Activated CD4-positive, CD25-positive, alpha-beta regulatory T cell treated with anti-CD3 and anti-CD28 coated beads, Interleukin-2, amount 50 U/mL, for 16 hours (primary cell): Measurements from ENCODE around the gene ZNF8.
"Not testable (repeated sequence)": the region's sequence is repeated elsewhere in the genome, so short reads cannot be mapped to it uniquely, and the experiment has no call there.

Experiments used
- DNase-seq: peaks from one replicate; pipeline ENCODE4 v3.0.0-alpha.2; 2020; ENCODE audit warnings: low read depth, low spot score

ZNF8 gene

GRCh38 chr19:58336216-58336615, 57.5 kb downstream of the ZNF8 start:
- no peak for DNase-seq

DNA sequence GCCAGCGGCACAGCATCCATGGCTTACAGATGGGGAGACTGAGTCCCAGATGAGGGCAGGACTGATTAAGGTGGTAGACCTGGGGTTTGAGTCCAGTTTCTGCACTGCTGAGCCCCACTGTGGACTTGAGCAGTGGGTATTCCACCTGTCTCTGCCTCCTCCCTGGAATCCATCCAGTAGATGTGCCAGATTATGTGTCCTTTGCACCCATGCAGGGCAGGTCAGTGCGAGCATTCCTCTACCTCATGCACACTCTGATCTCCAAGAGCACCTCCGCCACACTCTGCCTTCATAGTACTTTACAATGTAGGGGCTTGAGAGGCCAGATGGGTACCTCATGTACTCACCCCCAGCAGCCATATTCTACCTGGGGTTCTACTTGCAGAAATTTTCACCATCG, 58.1 kb downstream of the ZNF8 start:
- DNase-seq = no peak

DNA sequence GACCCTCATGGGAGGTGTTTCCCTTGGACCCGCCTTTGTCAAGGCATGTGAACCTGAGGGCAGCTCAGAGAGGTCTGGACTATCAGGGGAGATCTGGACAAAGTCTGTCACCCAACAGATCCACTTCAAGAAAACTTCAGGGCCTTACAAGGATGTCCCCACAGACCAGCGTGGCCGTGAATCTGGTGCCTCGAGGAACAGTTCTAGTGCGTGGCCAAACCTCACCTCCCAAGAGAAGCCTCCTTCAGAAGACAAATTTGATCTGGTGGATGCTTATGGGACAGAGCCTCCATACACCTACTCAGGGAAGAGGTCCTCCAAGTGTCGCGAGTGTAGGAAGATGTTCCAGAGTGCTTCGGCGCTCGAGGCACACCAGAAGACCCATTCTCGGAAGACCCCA, 59.6 kb downstream of the ZNF8 start:
- DNase-seq = no peak

- no peak for DNase-seq
These were observed 60.2 kb downstream of the ZNF8 start for GRCh38 chr19:58338825-58339558.

DNA sequence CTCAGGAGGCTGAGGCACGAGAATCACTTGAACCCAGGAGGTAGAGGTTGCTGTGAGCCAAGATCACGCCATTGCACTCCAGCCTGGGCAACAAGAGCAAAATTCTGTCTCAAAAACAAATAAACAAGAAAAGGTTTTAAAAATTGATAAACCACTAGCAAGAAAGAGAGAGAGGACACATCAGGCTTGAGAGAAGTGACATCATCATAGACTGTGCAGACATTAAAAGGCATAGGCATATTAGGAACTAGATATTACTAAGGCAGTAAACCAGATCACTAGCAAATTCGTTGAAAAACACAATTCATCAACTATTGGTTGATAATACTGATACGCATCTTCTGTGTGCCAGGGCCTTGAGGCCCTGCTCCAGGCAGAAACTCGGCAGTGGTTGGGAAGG, 66.8 kb downstream of the ZNF8 start:
- no peak for DNase-seq

DNA sequence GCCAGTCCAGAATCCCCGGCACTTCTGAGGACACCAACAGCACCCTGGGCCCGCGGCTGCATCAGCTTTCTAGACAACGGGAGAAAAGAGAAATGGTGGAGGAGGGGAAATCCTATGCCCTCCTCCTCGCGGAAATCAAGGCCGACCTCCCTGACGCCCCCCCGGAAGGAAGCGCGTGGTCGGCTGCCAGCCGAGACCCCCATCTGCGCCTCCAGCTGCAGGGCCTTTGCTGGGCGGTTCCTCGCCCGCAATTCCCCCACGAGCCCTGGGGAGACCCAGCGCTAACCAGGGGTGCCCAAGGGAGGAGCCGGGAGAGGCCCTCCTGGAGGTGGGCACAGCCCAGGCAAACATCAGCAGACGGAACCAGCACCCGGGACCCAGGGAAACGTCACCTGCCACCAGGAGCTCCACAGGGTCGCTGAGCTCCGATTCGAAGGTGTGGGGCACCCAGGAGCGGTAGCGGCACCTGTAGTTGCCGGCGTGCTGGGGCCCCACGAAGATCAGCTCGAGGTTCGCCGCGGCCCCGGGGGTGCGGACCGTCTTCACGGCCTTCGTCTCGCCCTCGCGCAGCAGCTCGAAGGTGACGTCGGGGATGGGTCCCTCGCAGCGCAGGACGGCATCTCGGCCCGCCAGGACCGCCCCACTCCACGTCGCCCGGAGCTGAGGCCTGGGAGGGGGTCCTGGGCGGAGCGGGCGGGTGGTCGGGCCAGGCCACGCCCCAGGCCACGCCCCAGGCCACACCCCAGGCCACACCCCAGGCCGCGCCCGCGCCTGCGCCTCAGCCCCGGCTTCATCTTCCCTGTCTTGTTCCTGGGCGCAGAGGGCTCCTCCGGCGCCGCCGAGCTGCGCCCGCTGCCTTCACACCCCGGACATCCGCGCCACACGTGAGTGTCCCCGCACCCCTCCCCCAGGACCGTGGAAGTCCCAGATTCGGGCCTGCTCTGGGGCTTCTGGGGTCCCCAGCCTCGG, 68.5 kb downstream of the ZNF8 start:
- no peak for DNase-seq

- not testable (repeated sequence) for DNase-seq
These were observed 69.3 kb downstream of the ZNF8 start for GRCh38 chr19:58348080-58348479.

- DNase-seq = no peak
These were observed 70.8 kb downstream of the ZNF8 start for GRCh38 chr19:58349590-58349989.

DNA sequence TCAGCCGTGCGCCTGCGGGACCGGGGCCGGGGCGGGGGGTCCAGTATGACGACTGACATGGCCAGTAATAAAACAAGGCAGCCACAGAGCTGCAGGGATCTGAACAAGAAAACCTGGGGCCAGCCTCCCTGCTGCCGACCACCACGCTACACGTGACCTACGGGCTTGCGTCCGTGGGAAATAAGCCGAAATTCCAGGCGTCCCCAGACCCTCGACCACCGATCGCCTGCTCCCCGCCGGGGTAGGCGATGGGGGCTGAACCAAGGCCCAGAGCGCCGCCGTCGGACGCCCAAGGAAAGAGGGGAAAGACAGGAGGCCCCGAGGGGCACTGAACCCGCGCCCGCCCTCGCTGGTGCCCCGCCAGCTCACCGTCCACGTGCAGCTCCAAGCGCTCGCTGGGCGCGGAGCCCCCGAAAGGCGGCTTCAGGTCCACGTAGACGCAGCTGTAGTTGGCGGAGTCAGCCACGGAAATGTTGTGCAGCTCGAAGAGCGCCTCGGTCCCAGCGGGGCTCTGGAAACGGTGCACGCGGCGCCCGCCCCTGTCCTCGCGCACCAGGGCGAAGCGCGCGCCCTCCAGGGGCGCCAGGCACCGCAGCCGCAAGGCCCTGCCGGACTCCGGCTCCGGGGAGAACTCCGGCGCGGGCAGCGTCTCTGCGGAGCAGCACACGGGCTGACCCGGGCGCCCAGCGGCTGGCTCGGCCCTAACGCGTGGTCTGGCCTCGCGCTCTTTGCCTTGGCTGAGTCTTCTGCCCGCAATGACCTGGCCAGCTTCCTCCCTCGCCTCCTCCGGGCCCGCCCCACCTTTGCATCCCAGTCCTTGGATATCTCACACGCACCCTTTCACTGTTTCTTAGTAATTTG, 71.5 kb downstream of the ZNF8 start:
- DNase-seq = no peak

GRCh38 chr19:58350871-58351557, 72.3 kb downstream of the ZNF8 start:
- DNase-seq = no peak

DNA sequence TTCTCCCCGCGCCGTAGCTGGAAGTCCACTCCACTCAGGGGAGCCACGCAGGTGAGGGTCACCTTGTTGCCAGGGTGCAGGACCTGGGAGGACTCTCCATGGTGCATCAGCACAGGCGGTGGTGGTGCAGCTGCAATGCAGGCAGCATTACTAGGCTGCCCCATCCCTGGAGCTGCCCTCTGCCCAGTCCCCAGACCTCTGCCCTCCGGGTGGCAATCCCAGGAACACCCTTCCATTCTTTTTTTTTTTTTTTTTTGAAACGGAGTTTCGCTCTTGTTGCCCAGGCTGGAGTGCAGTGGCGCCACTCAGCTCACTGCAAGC, 72.8 kb downstream of the ZNF8 start:
- DNase-seq = no peak

- no peak for DNase-seq
These were observed 73.4 kb downstream of the ZNF8 start for GRCh38 chr19:58351990-58352755.
